ENCODE data around the gene ATG7. TPM values are rescaled to one million over a fixed set of nuclear protein-coding genes. Genes with fewer than 3 reads are reported as not detected.

ATG7 gene
- total and polyA plus RNA-seq, 12 donors = 9.1 to 118 (median 40.0) TPM

- WGBS, 4 donors = 90 to 100% (median 96%) methylated on average over 2 to 12 of the region's 12 CpGs
- H3K27ac ChIP-seq = no peak overlapping the region
- H3K27me3 ChIP-seq = no peaks in the 10 kb centered on the region
- TF ChIP-seq CTCF (IDR thresholded peaks at IDR 0.05) (no peak), POLR2A (IDR thresholded peaks at IDR 0.05) (no peak)
- peaks cover 0 to 37% of the 10 kb centered on the region in 2 donors for H3K36me3 ChIP-seq (replicated peaks in 1 of 2)
- intact Hi-C loops (cut with DNase I) = no loop called here
- H3K4me3 ChIP-seq = no peak overlapping the region
- peak in 1 of 7 donors; percentile 13 for DNase-seq
- H3K4me1 ChIP-seq (replicated peaks in 1 of 2) = peaks cover 8 to 38% of the 10 kb centered on the region in 2 donors
- H3K9me3 ChIP-seq (replicated peaks in 1 of 3) = no peaks in the 10 kb centered on the region
Measured at GRCh38 chr3:11565492-11565891, 293.3 kb downstream of the ATG7 start.

- TF ChIP-seq POLR2A (IDR thresholded peaks at IDR 0.05) (no peak), CTCF (IDR thresholded peaks at IDR 0.05) (no peak)
- peaks cover 0 to 37% of the 10 kb centered on the region in 2 donors for H3K36me3 ChIP-seq (replicated peaks in 1 of 2)
- no peaks in the 10 kb centered on the region for H3K27me3 ChIP-seq
- H3K9me3 ChIP-seq (replicated peaks in 1 of 3) = no peaks in the 10 kb centered on the region
- peaks cover 9 to 33% of the 10 kb centered on the region in 2 donors for H3K4me1 ChIP-seq (replicated peaks in 1 of 2)
- intact Hi-C loops (cut with DNase I) = no loop called here
- WGBS, 4 donors = 95 to 99% (median 96%) methylated on average over 9 of the region's 9 CpGs
- H3K4me3 ChIP-seq = no peak overlapping the region
- DNase-seq = no peak
- H3K27ac ChIP-seq = no peak overlapping the region
Measured at GRCh38 chr3:11565932-11566331, 293.7 kb downstream of the ATG7 start.

GRCh38 chr3:11566478-11566877 is 294.3 kb downstream of the ATG7 start:
- H3K27ac ChIP-seq = peak overlapping the region in 1 of 5 donors; percentile 99
- no peak for TF ChIP-seq CTCF (IDR thresholded peaks at IDR 0.05)
- WGBS, 4 donors = 94 to 97% (median 96%) methylated on average over 20 of the region's 20 CpGs

GRCh38 chr3:11566916-11567315 is 294.7 kb downstream of the ATG7 start:
- Histone ChIP-seq H3K4me3 (no peak overlapping the region), H3K36me3 (replicated peaks in 1 of 2) (peaks cover 0 to 37% of the 10 kb centered on the region in 2 donors), H3K4me1 (replicated peaks in 1 of 2) (peaks cover 13 to 35% of the 10 kb centered on the region in 2 donors), H3K27me3 (no peaks in the 10 kb centered on the region), H3K9me3 (replicated peaks in 1 of 3) (no peaks in the 10 kb centered on the region), H3K27ac (peak overlapping the region in 2 of 5 donors; percentile 97 to 99)
- intact Hi-C loops (cut with DNase I) = no loop called here
- peak in 1 of 7 donors; percentile 18 for DNase-seq
- TF ChIP-seq CTCF (IDR thresholded peaks at IDR 0.05) = no peak
- no peak for TF ChIP-seq POLR2A (IDR thresholded peaks at IDR 0.05)
- 84 to 91% (median 89%) methylated on average over 14 to 17 of the region's 17 CpGs for WGBS, 4 donors

More at GRCh38 chr3:11566478-11566877, 294.3 kb downstream of the ATG7 start:
- H3K36me3 ChIP-seq (replicated peaks in 1 of 2) = peaks cover 0 to 37% of the 10 kb centered on the region in 2 donors
- peak in 1 of 7 donors; percentile 15 for DNase-seq
- H3K27me3 ChIP-seq = no peaks in the 10 kb centered on the region
- H3K4me1 ChIP-seq (replicated peaks in 1 of 2) = peaks cover 13 to 35% of the 10 kb centered on the region in 2 donors
- intact Hi-C loops (cut with DNase I) = no loop called here
- H3K4me3 ChIP-seq = no peak overlapping the region
- no peaks in the 10 kb centered on the region for H3K9me3 ChIP-seq (replicated peaks in 1 of 3)
